A673 (cell line): ENCODE measurements around the gene PHLDB2. TPM values are rescaled to one million over a fixed set of nuclear protein-coding genes. Genes with fewer than 3 reads are reported as not detected.

Experiments used
- BruUV-seq: library from RNA; stranded (reverse); fragments of 400-500 nt; replicated peaks from 2 replicates; lab custom pipeline; 2021; lab: Mats Ljungman, UMichigan
- CTCF ChIA-PET: fragments of 300-600 bp; sonication (Branson Sonifier 250); formaldehyde crosslinking; loops from one replicate; lab custom pipeline; 2022; ENCODE audit warnings: antibody characterized with exemption; lab: Charles Lee
- POLR2A ChIA-PET: fragments of 300-600 bp; sonication (Branson Sonifier 250); formaldehyde crosslinking; loops from one replicate; lab custom pipeline; 2022; ENCODE audit warnings: antibody characterized with exemption; ENCODE audit not compliant: low non-redundant PET; lab: Charles Lee
- DNase-seq: peaks from one replicate; pipeline ENCODE4 v3.0.0-alpha.2; 2015; ENCODE audit warnings: low spot score
- H3K27ac ChIP-seq: fragments of 200-600 bp; sonication (generic); 2 replicates; pipeline ENCODE4 v1.5.1; 2016; ENCODE audit warnings: mixed run types, low read depth, mild to moderate bottlenecking, mixed read lengths, antibody characterized with exemption, low read length; ENCODE audit not compliant: poor library complexity, severe bottlenecking
- H3K27me3 ChIP-seq: fragments of 200-600 bp; sonication (generic); replicated peaks from 2 replicates; pipeline ENCODE4 v1.6.1; 2017; ENCODE audit warnings: mixed run types, low read depth, mild to moderate bottlenecking, mixed read lengths, antibody characterized with exemption, low read length; ENCODE audit not compliant: insufficient read depth, poor library complexity
- H3K36me3 ChIP-seq: fragments of 200-600 bp; sonication (generic); 2 replicates; pipeline ENCODE4 v1.6.1; 2016; ENCODE audit warnings: mixed run types, mild to moderate bottlenecking, mixed read lengths, antibody characterized with exemption, low read length; ENCODE audit not compliant: insufficient read depth, poor library complexity, severe bottlenecking
- H3K4me1 ChIP-seq: fragments of 200-600 bp; sonication (generic); 2 replicates; pipeline ENCODE4 v1.6.1; 2017; ENCODE audit warnings: mixed run types, mild to moderate bottlenecking, mixed read lengths, antibody characterized with exemption, low read length; ENCODE audit not compliant: insufficient read depth, poor library complexity, severe bottlenecking
- H3K4me3 ChIP-seq: fragments of 200-600 bp; sonication (generic); 2 replicates; pipeline ENCODE4 v1.5.1; 2016; ENCODE audit warnings: low read depth, mixed run types, mild to moderate bottlenecking, mixed read lengths, low read length; ENCODE audit not compliant: poor library complexity, severe bottlenecking
- H3K9me3 ChIP-seq: fragments of 200-600 bp; sonication (generic); 2 replicates; pipeline ENCODE4 v1.6.1; 2016; ENCODE audit warnings: mixed run types, low read depth, mild to moderate bottlenecking, mixed read lengths, antibody characterized with exemption, low read length; ENCODE audit not compliant: poor library complexity, severe bottlenecking
- EZH2 ChIP-seq: fragments of 200-600 bp; sonication (generic); IDR thresholded peaks from 2 replicates; pipeline ENCODE4 v1.6.1; 2017; ENCODE audit warnings: borderline replicate concordance, low read depth, mild to moderate bottlenecking, mixed read lengths, antibody characterized with exemption, low read length; ENCODE audit not compliant: poor library complexity, severe bottlenecking
- intact Hi-C: fragments of 100-400 bp; cut with micrococcal nuclease; formaldehyde crosslinking; loops from one replicate; pipeline ENCODE4 v1.10.0; 2022; ENCODE audit not compliant: unreplicated experiment
- total RNA-seq: library from RNA; stranded (reverse); gene quantifications from 2 replicates; pipeline ENCODE4 v1.2.3, GENCODE V29; 2021
- TF ChIP-seq, protein P1 (sequence below): fragments of 300-800, 200-600 bp; sonication (generic); conservative IDR thresholded peaks from 2 replicates; pipeline ENCODE4 v1.5.1; 2017; ENCODE audit warnings: low read depth, mild to moderate bottlenecking, antibody characterized with exemption, low read length, moderate library complexity, mixed read lengths

PHLDB2 gene
- total RNA-seq, 1 experiment from 2014 or later: 13.1 TPM

- intact Hi-C loops: no loop called here
- no TSS peak for BruUV-seq
- H3K9me3 ChIP-seq: no peaks in the 10 kb centered on the region
- H3K27me3 ChIP-seq: no peaks in the 10 kb centered on the region
- no peak for TF ChIP-seq EZH2
- TF ChIP-seq, protein P1, sequence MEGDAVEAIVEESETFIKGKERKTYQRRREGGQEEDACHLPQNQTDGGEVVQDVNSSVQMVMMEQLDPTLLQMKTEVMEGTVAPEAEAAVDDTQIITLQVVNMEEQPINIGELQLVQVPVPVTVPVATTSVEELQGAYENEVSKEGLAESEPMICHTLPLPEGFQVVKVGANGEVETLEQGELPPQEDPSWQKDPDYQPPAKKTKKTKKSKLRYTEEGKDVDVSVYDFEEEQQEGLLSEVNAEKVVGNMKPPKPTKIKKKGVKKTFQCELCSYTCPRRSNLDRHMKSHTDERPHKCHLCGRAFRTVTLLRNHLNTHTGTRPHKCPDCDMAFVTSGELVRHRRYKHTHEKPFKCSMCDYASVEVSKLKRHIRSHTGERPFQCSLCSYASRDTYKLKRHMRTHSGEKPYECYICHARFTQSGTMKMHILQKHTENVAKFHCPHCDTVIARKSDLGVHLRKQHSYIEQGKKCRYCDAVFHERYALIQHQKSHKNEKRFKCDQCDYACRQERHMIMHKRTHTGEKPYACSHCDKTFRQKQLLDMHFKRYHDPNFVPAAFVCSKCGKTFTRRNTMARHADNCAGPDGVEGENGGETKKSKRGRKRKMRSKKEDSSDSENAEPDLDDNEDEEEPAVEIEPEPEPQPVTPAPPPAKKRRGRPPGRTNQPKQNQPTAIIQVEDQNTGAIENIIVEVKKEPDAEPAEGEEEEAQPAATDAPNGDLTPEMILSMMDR: no peak
- H3K4me3 ChIP-seq: no peak overlapping the region
- H3K4me1 ChIP-seq: no peaks in the 10 kb centered on the region
- CTCF ChIA-PET: no interaction called here
- DNase-seq: no peak
- no peak overlapping the region for H3K27ac ChIP-seq
- no peaks in the 10 kb centered on the region for H3K36me3 ChIP-seq
- POLR2A ChIA-PET: no interaction called here
Measured at GRCh38 chr3:111828530-111828929, 30.5 kb upstream of the PHLDB2 start.

GRCh38 chr3:111829023-111829422 lies 30.0 kb upstream of the PHLDB2 start:
- no peaks in the 10 kb centered on the region for H3K36me3 ChIP-seq
- TF ChIP-seq, protein P1: no peak
- TF ChIP-seq EZH2: no peak
- no TSS peak for BruUV-seq
- H3K4me1 ChIP-seq: no peaks in the 10 kb centered on the region
- CTCF ChIA-PET: no interaction called here
- H3K4me3 ChIP-seq: no peak overlapping the region
- no peak overlapping the region for H3K27ac ChIP-seq
- H3K27me3 ChIP-seq: no peaks in the 10 kb centered on the region
- DNase-seq: no peak
- POLR2A ChIA-PET: no interaction called here
- no peaks in the 10 kb centered on the region for H3K9me3 ChIP-seq
- intact Hi-C loops: no loop called here

DNA sequence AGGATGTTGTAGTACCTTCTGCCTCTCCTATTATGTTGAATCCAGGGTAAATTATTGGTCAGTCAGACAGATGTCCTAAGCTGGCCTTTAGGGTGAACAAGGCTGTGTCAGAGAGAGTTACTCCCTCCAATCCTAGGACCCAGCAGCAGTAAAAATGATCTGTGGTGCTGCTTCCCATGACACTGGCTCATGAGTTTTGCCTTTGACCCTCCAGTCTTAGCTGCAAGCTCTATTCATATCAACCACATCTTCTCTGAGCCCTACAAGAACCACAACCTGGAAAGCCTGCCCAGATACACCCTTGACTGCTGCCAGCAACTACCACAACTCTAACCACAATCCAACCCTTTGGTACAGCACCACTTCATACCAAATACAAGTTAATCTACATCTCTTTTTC lies 27.2 kb upstream of the PHLDB2 start:
- DNase-seq: no peak
- no TSS peak for BruUV-seq
- ChIA-PET CTCF (no interaction called here), POLR2A (no interaction called here)
- no peak overlapping the region for H3K27ac ChIP-seq
- no peaks in the 10 kb centered on the region for H3K4me1 ChIP-seq
- TF ChIP-seq EZH2: no peak
- TF ChIP-seq, protein P1: no peak
- H3K27me3 ChIP-seq: no peaks in the 10 kb centered on the region
- H3K36me3 ChIP-seq: no peaks in the 10 kb centered on the region
- H3K9me3 ChIP-seq: no peaks in the 10 kb centered on the region
- intact Hi-C loops: no loop called here
- H3K4me3 ChIP-seq: no peak overlapping the region
